Common myeloid progenitor, CD34-positive (primary cell): ENCODE measurements around the gene JPT1. TPM values are rescaled to one million over a fixed set of nuclear protein-coding genes. Genes with fewer than 3 reads are reported as not detected.

Source experiments
- CTCF ChIA-PET: fragments of 350-600 bp; sonication (Branson Sonifier 250); formaldehyde crosslinking; loops from one replicate; lab custom pipeline; 2021; ENCODE audit warnings: antibody characterized with exemption; lab: Charles Lee
- POLR2A ChIA-PET: fragments of 350-600 bp; sonication (Branson Sonifier 250); formaldehyde crosslinking; loops from one replicate; lab custom pipeline; 2021; ENCODE audit warnings: antibody characterized with exemption; lab: Charles Lee
- DNase-seq, 3 donors: peaks; one replicate each; pipeline versions ENCODE4 v3.0.0 to v3.0.0-alpha.2; 2013
- H3K27ac ChIP-seq, 2 experiments: 1 replicate in 1 of 2; 2 replicates in 1 of 2; pipeline ENCODE4 v1.7.0; 2013; ENCODE audit warnings: inconsistent platforms in 2 of 2, low read length in 2 of 2, mild to moderate bottlenecking in 2 of 2, low read depth in 1 of 2, moderate library complexity in 1 of 2; ENCODE audit not compliant: severe bottlenecking in 2 of 2, insufficient read depth in 1 of 2, poor library complexity in 1 of 2
- H3K27me3 ChIP-seq, 5 experiments: replicated peaks in 2 of 5; 1 replicate in 3 of 5; 2 replicates in 2 of 5; pipeline versions ENCODE4 v1.6.1 to v1.7.0; 2013; ENCODE audit warnings: low read length in 4 of 5, mild to moderate bottlenecking in 2 of 5, moderate library complexity in 2 of 5, inconsistent platforms in 1 of 5; ENCODE audit not compliant: insufficient read depth in 5 of 5, control insufficient read depth in 4 of 5
- H3K36me3 ChIP-seq, 4 experiments: 1 replicate in 2 of 4; 2 replicates in 2 of 4; pipeline versions ENCODE4 v1.6.1 to v1.7.0; 2013; ENCODE audit warnings: low read length in 3 of 4, control low read depth in 1 of 4, mild to moderate bottlenecking in 1 of 4; ENCODE audit not compliant: control insufficient read depth in 4 of 4, insufficient read depth in 4 of 4
- H3K4me1 ChIP-seq, 4 experiments: 1 replicate in 3 of 4; 2 replicates in 1 of 4; pipeline versions ENCODE4 v1.6.1 to v1.7.1; 2013; ENCODE audit warnings: low read length in 3 of 4, mild to moderate bottlenecking in 3 of 4, control low read depth in 1 of 4, inconsistent platforms in 1 of 4, moderate library complexity in 1 of 4; ENCODE audit not compliant: control insufficient read depth in 4 of 4, insufficient read depth in 4 of 4; ENCODE audit errors: control extremely low read depth in 1 of 4
- H3K4me3 ChIP-seq, 7 experiments: 1 replicate in 4 of 7; 2 replicates in 3 of 7; pipeline versions ENCODE4 v1.5.1 to v1.7.0; 2013; ENCODE audit warnings: mild to moderate bottlenecking in 7 of 7, low read length in 6 of 7, moderate library complexity in 6 of 7, inconsistent platforms in 2 of 7, low read depth in 2 of 7, control low read depth in 1 of 7; ENCODE audit not compliant: insufficient read depth in 4 of 7, control insufficient read depth in 1 of 7; ENCODE audit errors: extremely low read depth in 1 of 7
- H3K9me3 ChIP-seq, 5 experiments: 1 replicate in 4 of 5; 2 replicates in 1 of 5; pipeline versions ENCODE4 v1.6.1 to v1.7.1; 2013; ENCODE audit warnings: low read length in 4 of 5, mild to moderate bottlenecking in 2 of 5, inconsistent platforms in 1 of 5, low read depth in 1 of 5, moderate library complexity in 1 of 5; ENCODE audit not compliant: control insufficient read depth in 4 of 5, insufficient read depth in 2 of 5; ENCODE audit errors: control extremely low read depth in 1 of 5
- WGBS: methylation state at CpG from one replicate; pipeline ENCODE4 v1.1.5; 2013; ENCODE audit not compliant: insufficient coverage; 5-methylcytosine and 5-hydroxymethylcytosine counted together
- polyA plus RNA-seq: library from polyadenylated mRNA; unstranded; fragments of 120-200 nt; gene quantifications from one replicate; pipeline ENCODE4 v1.2.1, GENCODE V29; 2013

Gene JPT1
- polyA plus RNA-seq, result 25.6 TPM

- no peaks in the 10 kb centered on the region for H3K27me3 ChIP-seq
- peaks cover 0 to 21% (median 20%) of the 10 kb centered on the region in 4 experiments for H3K4me1 ChIP-seq
- 2% methylated on average over 61 of the region's 67 CpGs for WGBS
- no peaks in the 10 kb centered on the region for H3K9me3 ChIP-seq
- POLR2A ChIA-PET, result interaction anchor here (0.6 to 1.6 kb wide), 11 partner anchors 9 to 438 kb away, joined by 3 to 6 read pairs (median 4); partner anchors contain the start of genes ARMC7, NT5C and SUMO2
- peak within 1 kb of the TSS; percentile 64 to 97 (median 90) for H3K4me3 ChIP-seq
- CTCF ChIA-PET, result interaction anchor here (1.2 to 2.4 kb wide), 3 partner anchors 14 to 19 kb away, joined by 3 to 7 read pairs (median 5); no protein-coding TSS in a partner anchor
- DNase-seq, result peak; percentile 98 to 99 (median 99)
- H3K36me3 ChIP-seq, result no peaks in the 10 kb centered on the region
- H3K27ac ChIP-seq, result peak within 1 kb of the TSS in 1 of 2 experiments; percentile 71
Measured at GRCh38 chr17:75154195-75155106, at the start of gene JPT1. TSS of gene JPT1 (minus strand) at chr17:75154512. CDS start at chr17:75154397, 115 bp downstream.

- Histone ChIP-seq H3K36me3 (no peaks in the 10 kb centered on the region), H3K27ac (no peak overlapping the region), H3K27me3 (no peaks in the 10 kb centered on the region), H3K9me3 (no peaks in the 10 kb centered on the region), H3K4me1 (peaks cover 0 to 9% (median 5%) of the 10 kb centered on the region in 4 experiments), H3K4me3 (no peak overlapping the region)
- POLR2A ChIA-PET, result interaction anchor here (0.5 kb wide), 1 partner anchor 26 kb away, joined by 4 read pairs; no protein-coding TSS in a partner anchor
- 100% methylated on average over 5 of the region's 6 CpGs for WGBS
- DNase-seq, result no peak
- CTCF ChIA-PET, result interaction anchor here (0.9 to 9.6 kb wide), 14 partner anchors 9 to 241 kb away, joined by 3 to 89 read pairs (median 5); partner anchors contain the start of gene ARMC7
Measured at GRCh38 chr17:75199886-75200618, 45.7 kb upstream of the JPT1 start.

GRCh38 chr17:75194879-75195278 lies 40.6 kb upstream of the JPT1 start:
- Histone ChIP-seq H3K4me3 (no peak overlapping the region), H3K4me1 (no peaks in the 10 kb centered on the region), H3K27me3 (no peaks in the 10 kb centered on the region), H3K36me3 (no peaks in the 10 kb centered on the region), H3K27ac (no peak overlapping the region), H3K9me3 (no peaks in the 10 kb centered on the region)
- no peak for DNase-seq
- CTCF ChIA-PET, result no interaction called here
- POLR2A ChIA-PET, result no interaction called here
- 80% methylated on average over 1 of the region's 5 CpGs for WGBS

- WGBS, result 83% methylated on average over 3 of the region's 4 CpGs
- DNase-seq, result peak in 1 of 3 donors; percentile 14
- Histone ChIP-seq H3K4me1 (peaks cover 0 to 4% (median 0%) of the 10 kb centered on the region in 4 experiments), H3K27ac (no peak overlapping the region), H3K4me3 (no peak overlapping the region), H3K27me3 (no peaks in the 10 kb centered on the region), H3K36me3 (no peaks in the 10 kb centered on the region), H3K9me3 (no peaks in the 10 kb centered on the region)
- POLR2A ChIA-PET, result no interaction called here
- CTCF ChIA-PET, result interaction anchor here (0.8 to 2.1 kb wide), 5 partner anchors 9 to 132 kb away, joined by 3 to 6 read pairs (median 3); no protein-coding TSS in a partner anchor
Measured at GRCh38 chr17:75191584-75191983, 37.3 kb upstream of the JPT1 start.

GRCh38 chr17:75188614-75189013 lies 34.3 kb upstream of the JPT1 start:
- H3K4me3 ChIP-seq, result no peak overlapping the region
- no peak for DNase-seq
- ChIA-PET POLR2A (no interaction called here), CTCF (interaction anchor here (0.9 to 2.5 kb wide), 8 partner anchors 9 to 129 kb away, joined by 3 to 10 read pairs (median 5); no protein-coding TSS in a partner anchor)
- H3K9me3 ChIP-seq, result no peaks in the 10 kb centered on the region
- H3K36me3 ChIP-seq, result no peaks in the 10 kb centered on the region
- H3K27ac ChIP-seq, result no peak overlapping the region
- WGBS, result 94% methylated on average over 4 of the region's 6 CpGs
- peaks cover 2 to 4% (median 3%) of the 10 kb centered on the region in 4 experiments for H3K4me1 ChIP-seq
- no peaks in the 10 kb centered on the region for H3K27me3 ChIP-seq

- H3K4me1 ChIP-seq, result peaks cover 12 to 25% (median 18%) of the 10 kb centered on the region in 4 experiments
- DNase-seq, result no peak
- CTCF ChIA-PET, result interaction anchor here (0.6 to 2.7 kb wide), 5 partner anchors 11 to 149 kb away, joined by 3 to 7 read pairs (median 3); partner anchors contain the start of gene NUP85
- WGBS, result 96% methylated on average over 9 of the region's 9 CpGs
- POLR2A ChIA-PET, result interaction anchor here (1.1 kb wide), 1 partner anchor 17 kb away, joined by 4 read pairs; no protein-coding TSS in a partner anchor
- no peaks in the 10 kb centered on the region for H3K27me3 ChIP-seq
- H3K4me3 ChIP-seq, result no peak overlapping the region
- peaks cover 0 to 8% (median 6%) of the 10 kb centered on the region in 4 experiments for H3K36me3 ChIP-seq
- H3K9me3 ChIP-seq, result no peaks in the 10 kb centered on the region
- no peak overlapping the region for H3K27ac ChIP-seq
Measured at GRCh38 chr17:75183999-75184884, 29.9 kb upstream of the JPT1 start.
